T-cell (primary cell): ENCODE measurements around the gene TMEM39B. TPM values are rescaled to one million over a fixed set of nuclear protein-coding genes. Genes with fewer than 3 reads are reported as not detected.

Experiments
- ATAC-seq, 4 experiments: fragments of 200-7000 bp in 3 of 4; fragments of 150-1000 bp in 1 of 4; cut with Tn5 transposase; replicated peaks in 1 of 4; 1 replicate in 3 of 4; 2 replicates in 1 of 4; pipeline ENCODE4 v1.10.0; 2021; ENCODE audit warnings: moderate library complexity in 3 of 4, mild to moderate bottlenecking in 2 of 4, moderate number of reproducible peaks in 1 of 4
- CTCF ChIA-PET, 2 donors: fragments of 300-600 bp; sonication (Branson Sonifier 250); formaldehyde crosslinking; loops; one replicate each; lab custom pipeline; 2022; ENCODE audit warnings: antibody characterized with exemption in 2 of 2; lab: Charles Lee
- POLR2A ChIA-PET, 2 donors: fragments of 300-600 bp; sonication (Branson Sonifier 250); formaldehyde crosslinking; loops; one replicate each; lab custom pipeline; 2022; ENCODE audit warnings: antibody characterized with exemption in 2 of 2; lab: Charles Lee
- DNase-seq, 35 experiments: peaks; one replicate each; pipeline versions ENCODE4 v3.0.0 to v3.0.0-alpha.2; 2013 to 2023
- H3K27ac ChIP-seq: one replicate; pipeline ENCODE4 v1.5.1; 2013; ENCODE audit warnings: low read length
- H3K27me3 ChIP-seq, 2 experiments: replicated peaks in 1 of 2; 1 replicate in 1 of 2; 2 replicates in 1 of 2; pipeline versions ENCODE4 v1.6.1 to v1.7.0; 2013; ENCODE audit warnings: low read length in 1 of 2, mixed read lengths in 1 of 2; ENCODE audit not compliant: control insufficient read depth in 2 of 2, insufficient read depth in 2 of 2; ENCODE audit errors: extremely low read depth in 1 of 2
- H3K36me3 ChIP-seq, 2 donors: 1 replicate in 1 of 2; 2 replicates in 1 of 2; pipeline versions ENCODE4 v1.6.1 to v1.7.0; 2013; ENCODE audit warnings: low read length in 1 of 2; ENCODE audit not compliant: control insufficient read depth in 2 of 2, insufficient read depth in 1 of 2; ENCODE audit errors: extremely low read depth in 1 of 2
- H3K4me1 ChIP-seq, 2 experiments: 1 replicate in 1 of 2; 2 replicates in 1 of 2; pipeline versions ENCODE4 v1.6.1 to v1.7.0; 2013; ENCODE audit warnings: low read length in 2 of 2, mixed read lengths in 1 of 2; ENCODE audit not compliant: insufficient read depth in 2 of 2, control insufficient read depth in 1 of 2; ENCODE audit errors: extremely low read depth in 1 of 2
- H3K4me3 ChIP-seq, 2 donors: 1 replicate in 1 of 2; 2 replicates in 1 of 2; pipeline versions ENCODE4 v1.5.1 to v1.7.0; 2013; ENCODE audit warnings: mild to moderate bottlenecking in 2 of 2, low read length in 1 of 2, moderate library complexity in 1 of 2; ENCODE audit not compliant: control insufficient read depth in 1 of 2; ENCODE audit errors: extremely low read depth in 1 of 2
- H3K9me3 ChIP-seq: 2 replicates; pipeline ENCODE4 v1.7.0; 2013
- H3K27ac Mint-ChIP-seq, 2 donors: one replicate each; pipeline ENCODE4 v1.8.0; 2020 to 2021; ENCODE audit warnings: mild to moderate bottlenecking in 2 of 2, mixed read lengths in 2 of 2
- H3K27me3 Mint-ChIP-seq, 2 donors: one replicate each; pipeline ENCODE4 v1.8.0; 2021 to 2022; ENCODE audit warnings: mixed read lengths in 2 of 2
- H3K36me3 Mint-ChIP-seq: one replicate; pipeline ENCODE4 v1.8.0; 2021; ENCODE audit warnings: mixed read lengths
- H3K4me1 Mint-ChIP-seq, 3 donors: one replicate each; pipeline ENCODE4 v1.8.0; 2020 to 2022; ENCODE audit warnings: mixed read lengths in 3 of 3, mild to moderate bottlenecking in 1 of 3
- H3K4me3 Mint-ChIP-seq, 3 donors: one replicate each; pipeline ENCODE4 v1.8.0; 2020 to 2022; ENCODE audit warnings: mild to moderate bottlenecking in 3 of 3, mixed read lengths in 3 of 3, moderate library complexity in 3 of 3
- H3K9me3 Mint-ChIP-seq, 3 donors: one replicate each; pipeline ENCODE4 v1.8.0; 2020 to 2022; ENCODE audit warnings: mixed read lengths in 3 of 3
- WGBS: methylation state at CpG from one replicate; pipeline ENCODE4 v1.1.5; 2013; ENCODE audit warnings: missing lambda C conversion rate; ENCODE audit not compliant: insufficient coverage; 5-methylcytosine and 5-hydroxymethylcytosine counted together
- total RNA-seq, 35 experiments: library from RNA in 6 of 35; stranded (reverse) in 6 of 35; fragments of 120-200 nt in 1 of 35; gene quantifications; one replicate each; pipeline versions ENCODE4 v1.2.1 to v1.2.4 and lab custom pipeline; 2013 to 2026

Gene TMEM39B
- total RNA-seq, 5 donors from 2014 or later (not counting 1 experiment from before 2014, with no cell fraction given): 14.5 to 28.1 (median 24.5) TPM

DNA sequence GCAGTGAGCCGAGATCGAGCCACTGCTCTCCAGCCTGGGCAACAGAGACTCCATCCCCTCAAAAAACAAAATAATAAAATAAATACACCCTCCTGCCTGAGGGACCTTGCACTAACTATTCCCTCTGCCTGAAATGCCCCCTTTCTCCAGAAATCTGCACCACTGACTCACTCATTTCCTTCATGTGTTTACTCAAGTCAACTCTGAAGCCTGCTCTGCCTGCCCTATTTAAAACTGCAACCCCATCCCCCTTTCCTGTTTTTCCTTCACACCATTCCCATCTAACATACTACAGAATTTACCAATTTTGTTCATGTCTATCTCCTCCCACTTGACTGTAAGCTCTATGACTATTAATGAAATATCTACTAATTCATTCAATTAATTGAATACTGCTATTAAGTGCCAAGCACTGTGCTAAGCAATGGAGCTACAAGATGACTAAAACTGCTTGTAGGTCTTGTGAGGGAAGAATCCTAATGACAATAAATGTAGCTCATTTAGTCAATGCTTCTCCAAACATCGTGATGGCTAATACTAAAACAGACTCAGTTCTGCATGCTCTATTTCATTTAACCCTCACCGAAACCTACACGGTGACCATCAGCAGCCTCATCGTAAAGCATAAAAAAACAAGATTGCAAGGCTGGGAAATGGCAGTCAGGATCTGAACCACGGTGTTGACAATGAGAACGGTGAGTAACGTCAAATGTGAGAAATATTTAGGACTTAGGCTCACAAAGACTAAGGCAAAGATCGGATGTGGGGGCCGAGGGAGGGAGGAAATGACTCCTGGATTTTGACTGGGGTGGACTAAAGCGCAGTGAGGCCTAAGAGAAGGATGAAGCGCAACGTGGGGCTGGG lies 749 bp upstream of the TMEM39B start:
- Mint-ChIP-seq H3K4me3 (peak overlapping the region; percentile 80 to 95 (median 86)), H3K27me3 (no peaks in the 10 kb centered on the region), H3K27ac (peak overlapping the region; percentile 87 to 93), H3K4me1 (peaks cover 33 to 39% (median 35%) of the 10 kb centered on the region in 3 donors), H3K36me3 (peaks cover 7% of the 10 kb centered on the region), H3K9me3 (no peaks in the 10 kb centered on the region)
- Histone ChIP-seq H3K27me3 (no peaks in the 10 kb centered on the region), H3K4me3 (peak overlapping the region; percentile 81 to 83), H3K4me1 (peaks cover 10 to 27% of the 10 kb centered on the region in 2 experiments), H3K27ac (peak overlapping the region; percentile 71), H3K9me3 (no peaks in the 10 kb centered on the region), H3K36me3 (peaks cover 3 to 9% of the 10 kb centered on the region in 2 donors)
- DNase-seq (no peak), ATAC-seq (no peak)
- ChIA-PET POLR2A (interaction anchor here in 1 of 2 donors (0.6 kb wide), 1 partner anchor 19 kb away, joined by 7 read pairs; no protein-coding TSS in a partner anchor), CTCF (interaction anchor here in 1 of 2 donors (0.7 to 1.8 kb wide), 4 partner anchors 36 to 264 kb away, joined by 3 to 18 read pairs (median 4); partner anchors contain the start of genes KPNA6 and MARCKSL1)
- WGBS: 21% methylated on average over 13 of the region's 14 CpGs

GRCh38 chr1:32073299-32074229 lies 825 bp downstream of the TMEM39B start:
- ATAC-seq: peak in 2 of 4 experiments; percentile 29 to 32

GRCh38 chr1:32074841-32075240 lies 2.1 kb downstream of the TMEM39B start:
- no peak overlapping the region for H3K4me3 ChIP-seq
- peaks cover 9 to 27% of the 10 kb centered on the region in 2 donors for H3K36me3 ChIP-seq
- POLR2A ChIA-PET: interaction anchor here in 1 of 2 donors (1.0 kb wide), 1 partner anchor 74 kb away, joined by 4 read pairs; no protein-coding TSS in a partner anchor
- Mint-ChIP-seq H3K4me1 (peaks cover 36 to 43% (median 39%) of the 10 kb centered on the region in 3 donors), H3K27me3 (no peaks in the 10 kb centered on the region), H3K9me3 (no peaks in the 10 kb centered on the region), H3K27ac (peak overlapping the region in 1 of 2 donors; percentile 8), H3K4me3 (peak overlapping the region in 2 of 3 donors; percentile 55 to 95), H3K36me3 (peaks cover 25% of the 10 kb centered on the region)
- DNase-seq (no peak), ATAC-seq (no peak)
- 100% methylated on average over 5 of the region's 9 CpGs for WGBS
- CTCF ChIA-PET: interaction anchor here (0.6 to 1.9 kb wide), 2 partner anchors 30 to 33 kb away, joined by 3 to 6 read pairs; partner anchors contain the start of gene KPNA6 (in 1 of the 2)
- H3K4me1 ChIP-seq: peaks cover 10 to 24% of the 10 kb centered on the region in 2 experiments
- no peak overlapping the region for H3K27ac ChIP-seq
- H3K9me3 ChIP-seq: no peaks in the 10 kb centered on the region
- H3K27me3 ChIP-seq: no peaks in the 10 kb centered on the region

More at GRCh38 chr1:32073299-32074229, 825 bp downstream of the TMEM39B start:
- Mint-ChIP-seq H3K27ac (peak overlapping the region; percentile 87 to 93), H3K4me3 (peak overlapping the region; percentile 80 to 95 (median 86)), H3K27me3 (no peaks in the 10 kb centered on the region), H3K9me3 (no peaks in the 10 kb centered on the region), H3K36me3 (peaks cover 18% of the 10 kb centered on the region), H3K4me1 (peaks cover 36 to 43% (median 39%) of the 10 kb centered on the region in 3 donors)
- H3K9me3 ChIP-seq: no peaks in the 10 kb centered on the region
- no peak for DNase-seq
- peak overlapping the region; percentile 81 to 83 for H3K4me3 ChIP-seq
- peak overlapping the region; percentile 67 for H3K27ac ChIP-seq
- WGBS: 43% methylated on average over 26 of the region's 28 CpGs
- H3K4me1 ChIP-seq: peaks cover 10 to 24% of the 10 kb centered on the region in 2 experiments
- H3K27me3 ChIP-seq: no peaks in the 10 kb centered on the region
- peaks cover 7 to 21% of the 10 kb centered on the region in 2 donors for H3K36me3 ChIP-seq
- ChIA-PET POLR2A (interaction anchor here (0.5 to 1.0 kb wide), 9 partner anchors 33 to 321 kb away, joined by 3 to 4 read pairs (median 3); partner anchors contain the start of genes BSDC1 (in 1 of the 2) and KPNA6 (in 1 of the 2)), CTCF (interaction anchor here (0.5 to 1.9 kb wide), 13 partner anchors 11 to 984 kb away, joined by 3 to 18 read pairs (median 6); partner anchors contain the start of genes KPNA6 (in 2 of the 2), ADGRB2 (in 1 of the 2) and MARCKSL1 (in 1 of the 2))

DNA sequence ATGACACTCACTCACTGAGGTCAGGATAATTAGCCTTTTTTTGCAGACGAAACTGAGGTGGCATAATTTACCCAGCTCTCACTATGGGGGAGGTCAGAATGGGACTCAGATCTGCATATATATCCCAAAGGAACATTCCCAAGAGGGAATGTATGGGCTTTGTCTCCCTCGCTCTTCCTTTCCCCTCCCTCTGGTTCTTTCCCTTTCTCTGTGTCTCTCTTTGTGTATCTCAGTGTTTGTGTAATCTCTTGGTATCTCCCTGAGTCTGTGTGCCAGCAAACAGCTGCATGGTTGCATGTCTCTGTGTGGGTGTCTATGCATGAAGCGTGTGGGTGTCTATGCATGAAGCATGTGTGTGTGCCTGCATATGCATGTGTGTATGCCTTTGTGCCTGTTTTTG lies 4.7 kb downstream of the TMEM39B start:
- Histone ChIP-seq H3K27me3 (no peaks in the 10 kb centered on the region), H3K4me1 (peaks cover 2 to 13% of the 10 kb centered on the region in 2 experiments), H3K36me3 (peaks cover 9 to 33% of the 10 kb centered on the region in 2 donors), H3K9me3 (no peaks in the 10 kb centered on the region), H3K27ac (no peak overlapping the region), H3K4me3 (no peak overlapping the region)
- Mint-ChIP-seq H3K9me3 (no peaks in the 10 kb centered on the region), H3K4me3 (no peak overlapping the region), H3K27ac (peak overlapping the region in 1 of 2 donors; percentile 13), H3K27me3 (no peaks in the 10 kb centered on the region), H3K4me1 (peaks cover 24 to 36% (median 35%) of the 10 kb centered on the region in 3 donors), H3K36me3 (peaks cover 34% of the 10 kb centered on the region)
- CTCF ChIA-PET: no interaction called here
- DNase-seq: no peak
- ATAC-seq: no peak
- 100% methylated on average over 1 of the region's 3 CpGs for WGBS
- POLR2A ChIA-PET: no interaction called here

- no peaks in the 10 kb centered on the region for H3K27me3 ChIP-seq
- WGBS: no CpG with 5 or more reads among the region's 1 CpG
- no peaks in the 10 kb centered on the region for H3K9me3 ChIP-seq
- Mint-ChIP-seq H3K36me3 (peaks cover 52% of the 10 kb centered on the region), H3K4me3 (no peak overlapping the region), H3K4me1 (peaks cover 5 to 20% (median 11%) of the 10 kb centered on the region in 3 donors), H3K27ac (no peak overlapping the region), H3K9me3 (no peaks in the 10 kb centered on the region), H3K27me3 (no peaks in the 10 kb centered on the region)
- H3K36me3 ChIP-seq: peaks cover 14 to 39% of the 10 kb centered on the region in 2 donors
- DNase-seq (no peak), ATAC-seq (no peak)
- ChIA-PET CTCF (interaction anchor here in 1 of 2 donors (0.5 kb wide), 1 partner anchor 25 kb away, joined by 7 read pairs; no protein-coding TSS in a partner anchor), POLR2A (no interaction called here)
- H3K27ac ChIP-seq: no peak overlapping the region
- H3K4me1 ChIP-seq: no peaks in the 10 kb centered on the region
- no peak overlapping the region for H3K4me3 ChIP-seq
Observed at GRCh38 chr1:32082022-32082421, 9.3 kb downstream of the TMEM39B start.
